Measurements from ENCODE around the gene LRP5. TPM values are rescaled to one million over a fixed set of nuclear protein-coding genes. Genes with fewer than 3 reads are reported as not detected.

LRP5 gene
- total RNA-seq, 1 experiment from 2014 or later = 129 TPM

DNA sequence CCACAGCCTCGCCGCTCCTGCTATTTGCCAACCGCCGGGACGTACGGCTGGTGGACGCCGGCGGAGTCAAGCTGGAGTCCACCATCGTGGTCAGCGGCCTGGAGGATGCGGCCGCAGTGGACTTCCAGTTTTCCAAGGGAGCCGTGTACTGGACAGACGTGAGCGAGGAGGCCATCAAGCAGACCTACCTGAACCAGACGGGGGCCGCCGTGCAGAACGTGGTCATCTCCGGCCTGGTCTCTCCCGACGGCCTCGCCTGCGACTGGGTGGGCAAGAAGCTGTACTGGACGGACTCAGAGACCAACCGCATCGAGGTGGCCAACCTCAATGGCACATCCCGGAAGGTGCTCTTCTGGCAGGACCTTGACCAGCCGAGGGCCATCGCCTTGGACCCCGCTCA is 35.5 kb downstream of the LRP5 start:
- intact Hi-C loops (cut with micrococcal nuclease; ENCODE audit: unreplicated experiment) = no loop called here
- Histone ChIP-seq H3K9me2 (ENCODE audit: insufficient read depth) (no peaks in the 10 kb centered on the region), H3K36me3 (ENCODE audit: low read depth) (peaks cover 6% of the 10 kb centered on the region; the same call in 1 of the 2 replicates), H3K4me3 (no peak overlapping the region), H3K4me2 (no peak overlapping the region), H3K4me1 (replicated peaks; ENCODE audit: insufficient read depth) (peaks cover 32% of the 10 kb centered on the region), H3F3A (ENCODE audit: insufficient read depth, low read depth) (peaks cover 27% of the 10 kb centered on the region), H2AFZ (no peak overlapping the region), H3K9me3 (ENCODE audit: insufficient read depth, low read depth) (no peaks in the 10 kb centered on the region), H3K27me3 (ENCODE audit: insufficient read depth, low read depth) (no peaks in the 10 kb centered on the region), H4K20me1 (ENCODE audit: insufficient read depth) (peaks cover 26% of the 10 kb centered on the region), H3K27ac (no peak overlapping the region), H3K79me2 (ENCODE audit: low read depth) (peaks cover 54% of the 10 kb centered on the region)
- ChIA-PET POLR2A (ENCODE audit: unreplicated experiment) (no interaction called here), CTCF (no interaction called here)
- no peak for TF ChIP-seq EZH2 (IDR thresholded peaks at IDR 0.05; ENCODE audit: low read depth)
- no peak for TF ChIP-seq CTCF (conservative IDR thresholded peaks at IDR 0.05)
- BruUV-seq (replicated peaks) = no TSS peak
- DNase-seq = no peak

- no peak overlapping the region for H3K4me3 ChIP-seq
- ChIA-PET POLR2A (ENCODE audit: unreplicated experiment) (no interaction called here), CTCF (no interaction called here)
- H2AFZ ChIP-seq = no peak overlapping the region
- H3K4me1 ChIP-seq (replicated peaks; ENCODE audit: insufficient read depth) = peaks cover 32% of the 10 kb centered on the region
- TF ChIP-seq EZH2 (IDR thresholded peaks at IDR 0.05; ENCODE audit: low read depth) = no peak
- no peak for TF ChIP-seq CTCF (conservative IDR thresholded peaks at IDR 0.05)
- H3K36me3 ChIP-seq (ENCODE audit: low read depth) = peaks cover 6% of the 10 kb centered on the region; the same call in 1 of the 2 replicates
- no peaks in the 10 kb centered on the region for H3K9me2 ChIP-seq (ENCODE audit: insufficient read depth)
- peaks cover 25% of the 10 kb centered on the region for H3F3A ChIP-seq (ENCODE audit: insufficient read depth, low read depth)
- no peak overlapping the region for H3K4me2 ChIP-seq
- H3K27me3 ChIP-seq (ENCODE audit: insufficient read depth, low read depth) = no peaks in the 10 kb centered on the region
- DNase-seq = no peak
- intact Hi-C loops (cut with micrococcal nuclease; ENCODE audit: unreplicated experiment) = no loop called here
- H3K79me2 ChIP-seq (ENCODE audit: low read depth) = peaks cover 37% of the 10 kb centered on the region
- H3K9me3 ChIP-seq (ENCODE audit: insufficient read depth, low read depth) = no peaks in the 10 kb centered on the region
- peaks cover 20% of the 10 kb centered on the region; the same call in 1 of the 2 replicates for H4K20me1 ChIP-seq (ENCODE audit: insufficient read depth)
- H3K27ac ChIP-seq = no peak overlapping the region
- BruUV-seq (replicated peaks) = no TSS peak
These were observed 37.3 kb downstream of the LRP5 start for GRCh38 chr11:68349461-68350249.

- H4K20me1 ChIP-seq (ENCODE audit: insufficient read depth) = peaks cover 22% of the 10 kb centered on the region; the same call in 1 of the 2 replicates
- H3K27ac ChIP-seq = no peak overlapping the region
- H3K4me1 ChIP-seq (replicated peaks; ENCODE audit: insufficient read depth) = peaks cover 33% of the 10 kb centered on the region
- H3K9me3 ChIP-seq (ENCODE audit: insufficient read depth, low read depth) = no peaks in the 10 kb centered on the region
- no peaks in the 10 kb centered on the region for H3K9me2 ChIP-seq (ENCODE audit: insufficient read depth)
- no TSS peak for BruUV-seq (replicated peaks)
- H3K4me3 ChIP-seq = no peak overlapping the region
- H3K27me3 ChIP-seq (ENCODE audit: insufficient read depth, low read depth) = no peaks in the 10 kb centered on the region
- ChIA-PET CTCF (no interaction called here), POLR2A (ENCODE audit: unreplicated experiment) (no interaction called here)
- TF ChIP-seq EZH2 (IDR thresholded peaks at IDR 0.05; ENCODE audit: low read depth) (no peak), CTCF (conservative IDR thresholded peaks at IDR 0.05) (no peak)
- H2AFZ ChIP-seq = no peak overlapping the region
- no peak for DNase-seq
- H3K36me3 ChIP-seq (ENCODE audit: low read depth) = 0 out of 2 replicates have a peak, but pooled peaks cover 4% of the 10 kb centered on the region
- no peak overlapping the region for H3K4me2 ChIP-seq
- H3F3A ChIP-seq (ENCODE audit: insufficient read depth, low read depth) = peaks cover 27% of the 10 kb centered on the region
- intact Hi-C loops (cut with micrococcal nuclease; ENCODE audit: unreplicated experiment) = no loop called here
- peaks cover 36% of the 10 kb centered on the region for H3K79me2 ChIP-seq (ENCODE audit: low read depth)
These were observed 38.5 kb downstream of the LRP5 start for GRCh38 chr11:68350759-68351449.
